ENCODE results near the gene ACSL1.
"Not testable (repeated sequence)": the region's sequence is repeated elsewhere in the genome, so short reads cannot be mapped to it uniquely, and the experiment has no call there.

The ACSL1 gene

DNA sequence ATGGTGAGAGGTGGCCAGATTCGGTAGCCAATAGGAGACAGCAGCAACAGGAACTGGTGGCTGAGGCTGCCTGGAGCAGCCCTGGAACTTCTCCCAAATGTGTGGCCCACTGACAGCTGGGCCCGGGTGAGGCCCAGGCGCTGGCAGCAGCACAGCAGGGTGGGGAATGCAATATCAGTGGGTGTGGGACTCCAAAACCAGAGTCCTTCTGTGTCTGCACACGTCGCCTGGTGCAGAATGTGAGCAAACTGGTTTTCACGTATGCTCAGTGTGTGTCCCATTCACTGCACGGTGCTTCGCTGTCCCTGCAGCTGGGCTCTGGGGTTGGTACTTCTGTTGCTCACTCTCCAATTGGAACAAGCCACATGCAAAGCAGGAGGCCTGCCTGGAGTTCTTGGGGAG lies 77.5 kb downstream of the ACSL1 start:
- no peak overlapping the region for H3K4me3 ChIP-seq (ENCODE audit: low read depth, low read length)
- TF ChIP-seq MYC (IDR thresholded peaks at IDR 0.05; ENCODE audit: low read depth, low read length) (no peak), POLR2A (IDR thresholded peaks at IDR 0.05; ENCODE audit: extremely low read depth, insufficient read length) (no peak), CTCF (IDR thresholded peaks at IDR 0.05; ENCODE audit: low read depth, low read length) (no peak), MAX (IDR thresholded peaks at IDR 0.05; ENCODE audit: low read depth, low read length) (no peak)
- peak; percentile 22 for DNase-seq (ENCODE audit: low read depth)

DNA sequence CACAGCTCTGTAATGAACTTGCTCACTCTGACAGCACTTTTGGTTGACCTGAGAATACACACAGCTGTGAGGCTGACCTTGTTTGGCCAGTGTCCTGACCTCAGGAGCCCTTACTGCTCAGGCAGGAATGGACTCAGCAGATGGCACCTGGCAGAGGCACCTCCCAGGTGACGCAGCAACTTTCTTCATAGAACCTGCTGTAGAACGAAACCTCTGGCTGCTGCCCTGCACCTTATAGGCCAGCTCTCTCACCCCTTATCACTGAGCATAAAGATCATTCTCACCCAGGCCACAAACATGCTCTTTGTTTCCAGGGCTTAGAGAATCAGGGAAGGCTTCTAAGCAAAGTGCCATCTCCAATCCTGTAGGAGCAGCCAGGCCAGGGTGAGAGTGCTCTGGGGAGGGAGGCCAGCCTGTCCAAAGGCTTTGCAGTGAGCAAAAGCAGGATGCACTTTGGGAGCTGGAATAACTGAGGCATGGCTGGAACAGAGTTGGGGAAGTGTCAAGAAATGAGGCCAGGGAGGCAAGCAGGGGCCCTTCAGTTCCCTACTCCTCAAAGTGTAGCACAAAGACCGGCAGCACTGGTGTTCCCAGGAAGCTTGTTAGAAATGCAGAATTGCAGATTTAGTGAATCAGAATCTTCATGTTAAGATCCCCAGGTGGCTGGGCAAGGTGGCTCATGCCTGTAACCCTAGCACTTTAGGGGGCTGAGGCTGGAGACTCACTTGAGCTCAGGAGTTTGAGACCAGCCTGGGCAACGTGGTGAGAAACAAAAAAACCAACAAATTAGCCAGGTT lies 78.5 kb downstream of the ACSL1 start:
- DNase-seq (ENCODE audit: low read depth), result peak; percentile 27
- no peak overlapping the region for H3K4me3 ChIP-seq (ENCODE audit: low read depth, low read length)
- TF ChIP-seq POLR2A (IDR thresholded peaks at IDR 0.05; ENCODE audit: extremely low read depth, insufficient read length) (no peak), MYC (IDR thresholded peaks at IDR 0.05; ENCODE audit: low read depth, low read length) (no peak), CTCF (IDR thresholded peaks at IDR 0.05; ENCODE audit: low read depth, low read length) (no peak), MAX (IDR thresholded peaks at IDR 0.05; ENCODE audit: low read depth, low read length) (no peak)

DNA sequence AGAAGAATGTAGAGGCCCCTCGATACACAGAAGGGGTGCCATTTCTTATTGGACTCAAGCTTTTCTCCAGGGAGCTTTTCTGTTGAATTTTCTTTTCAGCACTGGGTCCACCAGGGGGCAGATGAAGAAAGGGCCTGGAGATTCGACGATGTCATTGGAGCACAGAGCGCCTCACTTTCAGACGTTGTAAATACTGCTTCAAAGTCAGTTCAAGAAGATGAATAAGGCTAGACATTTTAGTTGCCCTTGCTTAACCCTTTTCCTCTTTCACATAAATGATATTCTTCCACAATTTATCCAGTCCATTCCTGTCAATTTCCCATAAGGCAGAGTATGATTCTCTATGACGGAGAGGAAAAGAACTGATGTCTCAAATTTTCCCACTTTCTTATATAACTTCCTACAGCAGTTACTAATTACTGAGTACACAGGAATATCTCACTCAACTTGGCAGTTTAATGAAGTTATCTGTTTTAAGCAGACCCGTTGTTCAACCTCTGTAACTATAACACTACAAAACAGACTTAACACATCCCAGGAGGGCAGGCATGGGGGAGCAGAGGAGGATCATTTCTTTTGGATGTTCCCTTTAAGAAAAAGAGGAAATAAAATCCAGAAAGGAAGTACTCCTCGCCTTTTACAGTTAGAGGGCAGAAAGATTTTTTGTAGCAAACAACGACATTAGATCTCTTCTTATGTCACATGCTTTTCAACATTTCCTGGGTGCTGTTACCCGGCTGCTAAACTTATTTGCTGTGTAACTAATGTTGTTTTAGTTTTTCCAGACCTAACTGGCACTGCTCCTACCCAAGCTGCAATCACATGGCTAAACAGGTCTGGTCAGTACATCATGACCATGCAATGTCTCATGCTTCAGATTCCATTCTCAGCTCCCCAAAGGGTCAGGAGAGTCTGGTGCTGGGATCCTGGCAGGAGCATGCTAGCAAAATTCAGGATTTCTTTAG lies 79.7 kb downstream of the ACSL1 start:
- TF ChIP-seq POLR2A (IDR thresholded peaks at IDR 0.05; ENCODE audit: extremely low read depth, insufficient read length) (peak; percentile 11), MYC (IDR thresholded peaks at IDR 0.05; ENCODE audit: low read depth, low read length) (peak; percentile 44; the same call in 1 of the 2 replicates), MAX (IDR thresholded peaks at IDR 0.05; ENCODE audit: low read depth, low read length) (peak; percentile 70), CTCF (IDR thresholded peaks at IDR 0.05; ENCODE audit: low read depth, low read length) (peak; percentile 66)
- H3K4me3 ChIP-seq (ENCODE audit: low read depth, low read length), result peak overlapping the region; percentile 29
- peak; percentile 92 for DNase-seq (ENCODE audit: low read depth)

GRCh38 chr4:184744236-184744635 lies 81.5 kb downstream of the ACSL1 start:
- H3K4me3 ChIP-seq (ENCODE audit: low read depth, low read length), result no peak overlapping the region
- TF ChIP-seq MAX (IDR thresholded peaks at IDR 0.05; ENCODE audit: low read depth, low read length) (no peak), MYC (IDR thresholded peaks at IDR 0.05; ENCODE audit: low read depth, low read length) (no peak), CTCF (IDR thresholded peaks at IDR 0.05; ENCODE audit: low read depth, low read length) (no peak), POLR2A (IDR thresholded peaks at IDR 0.05; ENCODE audit: extremely low read depth, insufficient read length) (no peak)
- no peak for DNase-seq (ENCODE audit: low read depth)

DNA sequence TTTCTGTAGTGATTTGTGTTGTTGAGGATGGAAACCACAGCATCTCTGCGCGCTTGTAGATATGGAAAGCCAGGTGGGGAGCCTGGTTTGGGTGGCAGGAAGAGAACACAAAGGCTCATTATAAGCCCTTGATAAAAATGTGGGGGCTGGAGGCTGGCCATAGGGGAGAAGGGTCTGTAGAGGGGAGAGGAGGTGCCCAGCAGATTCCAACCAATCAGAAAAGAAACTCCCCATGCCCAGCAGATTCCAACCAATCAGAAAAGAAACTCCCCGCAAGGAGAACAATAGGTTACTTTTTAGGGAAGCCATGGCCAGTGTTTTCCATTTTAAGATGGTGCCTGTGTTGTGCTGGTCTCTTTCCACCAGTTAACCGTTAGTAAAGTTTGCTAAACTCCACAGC lies 82.1 kb downstream of the ACSL1 start:
- no peak overlapping the region for H3K4me3 ChIP-seq (ENCODE audit: low read depth, low read length)
- TF ChIP-seq MAX (IDR thresholded peaks at IDR 0.05; ENCODE audit: low read depth, low read length) (no peak), MYC (IDR thresholded peaks at IDR 0.05; ENCODE audit: low read depth, low read length) (no peak), POLR2A (IDR thresholded peaks at IDR 0.05; ENCODE audit: extremely low read depth, insufficient read length) (no peak), CTCF (IDR thresholded peaks at IDR 0.05; ENCODE audit: low read depth, low read length) (no peak)
- DNase-seq (ENCODE audit: low read depth), result no peak

DNA sequence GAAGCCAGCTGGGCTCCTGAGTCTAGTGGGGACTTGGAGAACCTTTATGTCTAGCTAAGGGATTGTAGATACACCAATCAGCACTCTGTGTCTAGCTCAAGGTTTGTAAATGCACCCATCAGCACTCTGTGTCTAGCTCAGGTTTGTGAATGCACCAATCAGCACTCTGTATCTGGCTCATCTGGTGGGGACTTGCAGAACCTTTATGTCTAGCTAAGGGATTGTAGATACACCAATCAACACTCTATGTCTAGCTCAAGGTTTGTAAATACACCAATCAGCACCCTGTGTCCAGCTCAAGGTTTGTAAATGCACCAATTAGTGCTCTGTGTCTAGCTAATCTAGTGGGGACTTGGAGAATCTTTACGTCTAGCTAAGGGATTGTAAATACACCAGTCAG lies 84.1 kb downstream of the ACSL1 start:
- H3K4me3 ChIP-seq (ENCODE audit: low read depth, low read length); DNase-seq (ENCODE audit: low read depth): not testable (repeated sequence)

All from NB4 (cell line).